Lower leg skin (tissue), 3 donors: ENCODE results near the gene LCE1D.

Source experiments
- CTCF ChIP-seq, 3 donors: fragments of 450-650 bp; IDR thresholded peaks; one replicate each; pipeline ENCODE4 v1.5.1; 2016; ENCODE audit warnings: antibody characterized with exemption in 3 of 3, mild to moderate bottlenecking in 3 of 3, moderate library complexity in 2 of 3
- POLR2A ChIP-seq, 2 donors: fragments of 450-650 bp; IDR thresholded peaks; one replicate each; pipeline ENCODE4 v1.6.1; 2016 to 2017; ENCODE audit warnings: antibody characterized with exemption in 2 of 2, mild to moderate bottlenecking in 1 of 2, moderate library complexity in 1 of 2

GRCh38 chr1:152817309-152817708 lies 20.8 kb downstream of the LCE1D start:
- TF ChIP-seq CTCF (IDR thresholded peaks at IDR 0.05) (no peak), POLR2A (IDR thresholded peaks at IDR 0.05) (no peak)
